HCT116 (cell line): ENCODE measurements around the gene RNPS1.

ENCODE experiments used
- ATF3 ChIP-seq: IDR thresholded peaks from 2 replicates; pipeline ENCODE4 v1.6.1; 2012
- CTCF ChIP-seq, 3 experiments: fragments of 200-600 bp in 1 of 3; sonication (generic) in 1 of 3; IDR thresholded peaks in 2 of 3; conservative IDR thresholded peaks in 1 of 3; 2 replicates each; pipeline ENCODE4 v1.5.1; 2012 to 2017; ENCODE audit warnings: low read depth in 2 of 3, low read length in 2 of 3, antibody characterized with exemption in 1 of 3, borderline replicate concordance in 1 of 3, control low read depth in 1 of 3, mild to moderate bottlenecking in 1 of 3, mixed read lengths in 1 of 3, mixed run types in 1 of 3, moderate library complexity in 1 of 3; ENCODE audit not compliant: insufficient read depth in 1 of 3
- EZH2 ChIP-seq: fragments of 200-600 bp; sonication (generic); IDR thresholded peaks from 2 replicates; pipeline ENCODE4 v1.6.1; 2017; ENCODE audit warnings: antibody characterized with exemption, mixed run types
- EZH2phosphoT487 ChIP-seq: fragments of 200-600 bp; IDR thresholded peaks from 2 replicates; pipeline ENCODE4 v1.6.1; 2018; ENCODE audit warnings: antibody characterized with exemption, borderline replicate concordance
- FOSL1 ChIP-seq: IDR thresholded peaks from 2 replicates; pipeline ENCODE4 v1.6.1; 2012; ENCODE audit warnings: low read depth
- JUND ChIP-seq: IDR thresholded peaks from 2 replicates; pipeline ENCODE4 v1.6.1; 2012
- MAX ChIP-seq: IDR thresholded peaks from 2 replicates; pipeline ENCODE4 v1.6.1; 2012
- POLR2A ChIP-seq: IDR thresholded peaks from 2 replicates; pipeline ENCODE4 v1.7.0; 2011; ENCODE audit warnings: borderline replicate concordance; ENCODE audit not compliant: insufficient read depth, insufficient read length; ENCODE audit errors: extremely low read depth
- POLR2AphosphoS5 ChIP-seq: IDR thresholded peaks from 2 replicates; pipeline ENCODE4 v1.6.1; 2011; ENCODE audit warnings: mild to moderate bottlenecking, low read depth, low read length, moderate library complexity
- RAD21 ChIP-seq: IDR thresholded peaks from 2 replicates; pipeline ENCODE4 v1.6.1; 2012; ENCODE audit warnings: low read depth, mild to moderate bottlenecking
- REST ChIP-seq: IDR thresholded peaks from 2 replicates; pipeline ENCODE4 v1.6.1; 2012; ENCODE audit warnings: low read depth
- SIN3A ChIP-seq: IDR thresholded peaks from 2 replicates; pipeline ENCODE4 v1.6.1; 2012; ENCODE audit warnings: low read depth
- SP1 ChIP-seq: IDR thresholded peaks from 2 replicates; pipeline ENCODE4 v1.6.1; 2012; ENCODE audit warnings: low read depth
- YY1 ChIP-seq: IDR thresholded peaks from 2 replicates; pipeline ENCODE4 v1.6.1; 2011; ENCODE audit warnings: low read length, low read depth, moderate library complexity, mild to moderate bottlenecking; ENCODE audit not compliant: insufficient replicate concordance; ENCODE audit errors: extremely low read depth

GRCh38 chr16:2238838-2239675 is 28.9 kb downstream of the RNPS1 start:
- no peak for TF ChIP-seq CTCF (IDR thresholded peaks at IDR 0.05 in 2 of 3, conservative IDR thresholded peaks at IDR 0.05 in 1 of 3; ENCODE audit: borderline replicate concordance in 1 of 3, insufficient read depth in 1 of 3, low read depth in 2 of 3, low read length in 2 of 3)
- no peak for TF ChIP-seq EZH2
- TF ChIP-seq ATF3: no peak
- TF ChIP-seq MAX: 0 out of 2 replicates have a peak, but pooled peaks have one; percentile 11
- TF ChIP-seq POLR2A: no peak
- TF ChIP-seq FOSL1: no peak
- TF ChIP-seq EZH2phosphoT487: no peak
- peak; percentile 14; the same call in 1 of the 2 replicates for TF ChIP-seq POLR2AphosphoS5
- no peak for TF ChIP-seq JUND
- TF ChIP-seq YY1: no peak
- TF ChIP-seq SP1: no peak
- TF ChIP-seq REST: no peak
- TF ChIP-seq RAD21: no peak
- TF ChIP-seq SIN3A: peak; percentile 44; the same call in 1 of the 2 replicates
